Upper lobe of left lung (tissue), 4 donors: ENCODE data around the gene TSPAN32.

Source experiments
- CTCF ChIP-seq, 6 experiments: fragments of 450-650 bp in 4 of 6; fragments of 200-600 bp in 2 of 6; sonication (generic) in 2 of 6; IDR thresholded peaks; one replicate each; pipeline ENCODE4 v1.5.1; 2016 to 2019; ENCODE audit warnings: antibody characterized with exemption in 6 of 6
- EP300 ChIP-seq, 4 donors: sonication (generic); formaldehyde crosslinking; IDR thresholded peaks; one replicate each; pipeline ENCODE4 v1.5.1; 2017; ENCODE audit warnings: antibody characterized with exemption in 4 of 4, control low read depth in 2 of 4
- POLR2AphosphoS5 ChIP-seq, 2 donors: sonication (generic); formaldehyde crosslinking; IDR thresholded peaks; one replicate each; pipeline ENCODE4 v1.5.1; 2017; ENCODE audit warnings: antibody characterized with exemption in 2 of 2

GRCh38 chr11:2299773-2300172, 2.0 kb upstream of the TSPAN32 start:
- TF ChIP-seq EP300 (IDR thresholded peaks at IDR 0.05), result no peak
- no peak for TF ChIP-seq POLR2AphosphoS5 (IDR thresholded peaks at IDR 0.05)
- no peak for TF ChIP-seq CTCF (IDR thresholded peaks at IDR 0.05)
